Stomach (tissue), 4 donors: ENCODE data around the gene PPP1R13B.

Source experiments
- CTCF ChIP-seq, 7 experiments: fragments of 450-650 bp in 4 of 7; fragments of 200-600 bp in 3 of 7; sonication (generic) in 3 of 7; IDR thresholded peaks; one replicate each; pipeline ENCODE4 v1.5.1; 2016 to 2019; ENCODE audit warnings: antibody characterized with exemption in 7 of 7, control low read depth in 2 of 7, mild to moderate bottlenecking in 1 of 7
- EP300 ChIP-seq: sonication (generic); formaldehyde crosslinking; IDR thresholded peaks from one replicate; pipeline ENCODE4 v1.6.1; 2017; ENCODE audit warnings: antibody characterized with exemption
- POLR2A ChIP-seq, 4 donors: fragments of 450-650 bp; IDR thresholded peaks; one replicate each; pipeline ENCODE4 v1.6.1; 2016; ENCODE audit warnings: antibody characterized with exemption in 4 of 4, control low read depth in 2 of 4, mild to moderate bottlenecking in 1 of 4, moderate library complexity in 1 of 4
- POLR2AphosphoS5 ChIP-seq, 3 donors: sonication (generic); formaldehyde crosslinking; IDR thresholded peaks; one replicate each; pipeline ENCODE4 v1.6.1; 2016; ENCODE audit warnings: antibody characterized with exemption in 3 of 3

- TF ChIP-seq POLR2A (IDR thresholded peaks at IDR 0.05) (no peak), CTCF (IDR thresholded peaks at IDR 0.05) (no peak), EP300 (no peak), POLR2AphosphoS5 (IDR thresholded peaks at IDR 0.05) (no peak)
These were observed 36.2 kb downstream of the PPP1R13B start for GRCh38 chr14:103811189-103811588.
